ENCODE measurements around the gene FCRL1. TPM values are rescaled to one million over a fixed set of nuclear protein-coding genes. Genes with fewer than 3 reads are reported as not detected.

Gene FCRL1
- total RNA-seq, 1 experiment from 2014 or later: not detected

DNA sequence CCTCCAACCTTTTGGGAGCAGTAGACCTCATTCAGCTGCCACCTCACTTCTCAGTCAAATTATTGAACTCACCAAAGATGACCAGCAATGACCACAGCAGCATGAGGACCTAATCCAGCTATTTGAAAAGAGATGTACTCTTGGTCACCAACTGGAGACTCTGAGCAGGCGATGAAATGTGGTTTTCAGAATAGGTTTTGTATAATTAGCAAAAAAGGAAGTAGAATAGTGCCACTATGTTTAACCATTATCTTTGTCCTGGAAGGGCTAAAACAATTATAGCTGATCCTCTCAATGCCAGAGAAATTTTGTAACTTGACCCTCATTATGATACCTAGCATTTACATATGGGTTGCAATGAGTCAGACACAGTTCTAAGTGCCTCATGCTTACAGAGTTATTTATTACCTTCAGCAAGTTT, 42.9 kb downstream of the FCRL1 start, which contains the start of gene FCRL2:
TSS of gene FCRL2 (minus strand) at position 162 of the 421 bp plus-strand sequence. CDS start at position 103, 59 bp downstream.
- Histone ChIP-seq H3K9me3 (ENCODE audit: control insufficient read depth, insufficient read depth, low read depth, low read length) (no peaks in the 10 kb centered on the region), H3K27ac (ENCODE audit: low read length) (no peak within 1 kb of the TSS), H3K4me1 (ENCODE audit: control insufficient read depth, insufficient read depth, low read length) (no peaks in the 10 kb centered on the region), H3K4me3 (ENCODE audit: low read depth in 2 of 2, low read length in 2 of 2) (no peak within 1 kb of the TSS), H3K36me3 (ENCODE audit: control insufficient read depth, insufficient read depth, low read length) (no peaks in the 10 kb centered on the region), H3K27me3 (ENCODE audit: control insufficient read depth, insufficient read depth, low read length) (no peaks in the 10 kb centered on the region)
- DNase-seq (ENCODE audit: low read depth, low spot score) (no peak), ATAC-seq (no peak)
- ChIA-PET POLR2A (interaction anchor here (0.6 kb wide), 1 partner anchor 12 kb away, joined by 3 read pairs; no protein-coding TSS in a partner anchor), CTCF (no interaction called here)
- intact Hi-C loops (cut with micrococcal nuclease; ENCODE audit: unreplicated experiment): no loop called here
- no TSS peak for BruUV-seq (replicated peaks)
- TF ChIP-seq POLR2AphosphoS5 (IDR thresholded peaks at IDR 0.05; ENCODE audit: low read depth, low read length) (no peak), SIN3A (IDR thresholded peaks at IDR 0.05; ENCODE audit: borderline replicate concordance, insufficient read depth, low read depth, low read length) (no peak)
- TF ChIP-seq, protein P1, sequence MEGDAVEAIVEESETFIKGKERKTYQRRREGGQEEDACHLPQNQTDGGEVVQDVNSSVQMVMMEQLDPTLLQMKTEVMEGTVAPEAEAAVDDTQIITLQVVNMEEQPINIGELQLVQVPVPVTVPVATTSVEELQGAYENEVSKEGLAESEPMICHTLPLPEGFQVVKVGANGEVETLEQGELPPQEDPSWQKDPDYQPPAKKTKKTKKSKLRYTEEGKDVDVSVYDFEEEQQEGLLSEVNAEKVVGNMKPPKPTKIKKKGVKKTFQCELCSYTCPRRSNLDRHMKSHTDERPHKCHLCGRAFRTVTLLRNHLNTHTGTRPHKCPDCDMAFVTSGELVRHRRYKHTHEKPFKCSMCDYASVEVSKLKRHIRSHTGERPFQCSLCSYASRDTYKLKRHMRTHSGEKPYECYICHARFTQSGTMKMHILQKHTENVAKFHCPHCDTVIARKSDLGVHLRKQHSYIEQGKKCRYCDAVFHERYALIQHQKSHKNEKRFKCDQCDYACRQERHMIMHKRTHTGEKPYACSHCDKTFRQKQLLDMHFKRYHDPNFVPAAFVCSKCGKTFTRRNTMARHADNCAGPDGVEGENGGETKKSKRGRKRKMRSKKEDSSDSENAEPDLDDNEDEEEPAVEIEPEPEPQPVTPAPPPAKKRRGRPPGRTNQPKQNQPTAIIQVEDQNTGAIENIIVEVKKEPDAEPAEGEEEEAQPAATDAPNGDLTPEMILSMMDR (IDR thresholded peaks at IDR 0.05): no peak
- in situ Hi-C loops (cut with HindIII; ENCODE audit: low pct_unique_long_range_greater_than_20kb, low sequenced_read_pairs): no loop called here

- POLR2A ChIA-PET: no interaction called here
- no peak for DNase-seq (ENCODE audit: low read depth, low spot score)
- TF ChIP-seq POLR2AphosphoS5 (IDR thresholded peaks at IDR 0.05; ENCODE audit: low read depth, low read length): no peak
- TF ChIP-seq TCF7L2 (IDR thresholded peaks at IDR 0.05; ENCODE audit: low read depth, low read length): no peak
- TF ChIP-seq, protein P2, sequence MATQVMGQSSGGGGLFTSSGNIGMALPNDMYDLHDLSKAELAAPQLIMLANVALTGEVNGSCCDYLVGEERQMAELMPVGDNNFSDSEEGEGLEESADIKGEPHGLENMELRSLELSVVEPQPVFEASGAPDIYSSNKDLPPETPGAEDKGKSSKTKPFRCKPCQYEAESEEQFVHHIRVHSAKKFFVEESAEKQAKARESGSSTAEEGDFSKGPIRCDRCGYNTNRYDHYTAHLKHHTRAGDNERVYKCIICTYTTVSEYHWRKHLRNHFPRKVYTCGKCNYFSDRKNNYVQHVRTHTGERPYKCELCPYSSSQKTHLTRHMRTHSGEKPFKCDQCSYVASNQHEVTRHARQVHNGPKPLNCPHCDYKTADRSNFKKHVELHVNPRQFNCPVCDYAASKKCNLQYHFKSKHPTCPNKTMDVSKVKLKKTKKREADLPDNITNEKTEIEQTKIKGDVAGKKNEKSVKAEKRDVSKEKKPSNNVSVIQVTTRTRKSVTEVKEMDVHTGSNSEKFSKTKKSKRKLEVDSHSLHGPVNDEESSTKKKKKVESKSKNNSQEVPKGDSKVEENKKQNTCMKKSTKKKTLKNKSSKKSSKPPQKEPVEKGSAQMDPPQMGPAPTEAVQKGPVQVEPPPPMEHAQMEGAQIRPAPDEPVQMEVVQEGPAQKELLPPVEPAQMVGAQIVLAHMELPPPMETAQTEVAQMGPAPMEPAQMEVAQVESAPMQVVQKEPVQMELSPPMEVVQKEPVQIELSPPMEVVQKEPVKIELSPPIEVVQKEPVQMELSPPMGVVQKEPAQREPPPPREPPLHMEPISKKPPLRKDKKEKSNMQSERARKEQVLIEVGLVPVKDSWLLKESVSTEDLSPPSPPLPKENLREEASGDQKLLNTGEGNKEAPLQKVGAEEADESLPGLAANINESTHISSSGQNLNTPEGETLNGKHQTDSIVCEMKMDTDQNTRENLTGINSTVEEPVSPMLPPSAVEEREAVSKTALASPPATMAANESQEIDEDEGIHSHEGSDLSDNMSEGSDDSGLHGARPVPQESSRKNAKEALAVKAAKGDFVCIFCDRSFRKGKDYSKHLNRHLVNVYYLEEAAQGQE (IDR thresholded peaks at IDR 0.05; ENCODE audit: insufficient read depth in 1 of 2, low read depth in 2 of 2, low read length in 1 of 2): no peak
- TF ChIP-seq, protein P1 (IDR thresholded peaks at IDR 0.05): no peak
- TF ChIP-seq SIN3A (IDR thresholded peaks at IDR 0.05; ENCODE audit: borderline replicate concordance, insufficient read depth, low read depth, low read length): no peak
These were observed 44.6 kb downstream of the FCRL1 start for GRCh38 chr1:157775101-157775870.

More at GRCh38 chr1:157775101-157775870, 44.6 kb downstream of the FCRL1 start:
- Histone ChIP-seq H3K27ac (ENCODE audit: low read length) (no peak overlapping the region), H3K36me3 (ENCODE audit: control insufficient read depth, insufficient read depth, low read length) (no peaks in the 10 kb centered on the region), H3K27me3 (ENCODE audit: control insufficient read depth, insufficient read depth, low read length) (peaks cover 3% of the 10 kb centered on the region; the same call in 1 of the 2 replicates), H3K4me3 (ENCODE audit: low read depth in 2 of 2, low read length in 2 of 2) (no peak overlapping the region), H3K9me3 (ENCODE audit: control insufficient read depth, insufficient read depth, low read depth, low read length) (no peaks in the 10 kb centered on the region), H3K4me1 (ENCODE audit: control insufficient read depth, insufficient read depth, low read length) (no peaks in the 10 kb centered on the region)
- in situ Hi-C loops (cut with HindIII; ENCODE audit: low pct_unique_long_range_greater_than_20kb, low sequenced_read_pairs): no loop called here
- no peak for ATAC-seq
- CTCF ChIA-PET: no interaction called here
- intact Hi-C loops (cut with micrococcal nuclease; ENCODE audit: unreplicated experiment): no loop called here
- BruUV-seq (replicated peaks): no TSS peak

Measured in Panc1 (cell line).